ENCODE data around the gene NPPC.

The NPPC gene

DNA sequence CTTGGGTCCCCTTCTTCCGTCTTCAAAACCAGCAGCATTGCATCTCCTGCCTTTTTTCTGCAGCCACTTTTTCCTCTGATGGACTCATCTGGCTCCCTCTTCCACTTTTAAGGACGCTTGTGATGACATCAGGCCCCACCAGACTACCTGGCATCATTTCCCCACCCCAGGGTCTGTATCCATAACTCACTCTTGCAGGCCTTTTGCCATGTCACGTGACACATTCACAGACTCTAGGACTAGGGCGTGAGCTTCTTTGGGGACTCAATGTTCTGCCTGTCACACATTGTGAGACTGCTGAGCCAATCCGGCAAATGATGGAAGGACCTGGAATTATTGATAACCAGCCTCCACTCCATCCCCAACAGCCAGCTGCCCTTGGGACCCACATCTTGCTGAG is 23.6 kb downstream of the NPPC start:
- H3K36me3 ChIP-seq (ENCODE audit: control insufficient read depth, insufficient read depth, low read length): no peaks in the 10 kb centered on the region
- no peaks in the 10 kb centered on the region for H3K27me3 ChIP-seq (ENCODE audit: control insufficient read depth, insufficient read depth, low read length)
- peaks cover 6% of the 10 kb centered on the region; the same call in 1 of the 2 replicates for H3K4me1 ChIP-seq (ENCODE audit: control insufficient read depth, insufficient read depth, low read length)
- H3K9me3 ChIP-seq (ENCODE audit: control insufficient read depth, insufficient read depth, low read depth, low read length): no peaks in the 10 kb centered on the region
- no peak overlapping the region for H3K9ac ChIP-seq (ENCODE audit: low read length)
- no peak overlapping the region for H3K4me3 ChIP-seq (ENCODE audit: low read depth, low read length)
- H3K27ac ChIP-seq (ENCODE audit: low read depth, low read length): no peak overlapping the region

DNA sequence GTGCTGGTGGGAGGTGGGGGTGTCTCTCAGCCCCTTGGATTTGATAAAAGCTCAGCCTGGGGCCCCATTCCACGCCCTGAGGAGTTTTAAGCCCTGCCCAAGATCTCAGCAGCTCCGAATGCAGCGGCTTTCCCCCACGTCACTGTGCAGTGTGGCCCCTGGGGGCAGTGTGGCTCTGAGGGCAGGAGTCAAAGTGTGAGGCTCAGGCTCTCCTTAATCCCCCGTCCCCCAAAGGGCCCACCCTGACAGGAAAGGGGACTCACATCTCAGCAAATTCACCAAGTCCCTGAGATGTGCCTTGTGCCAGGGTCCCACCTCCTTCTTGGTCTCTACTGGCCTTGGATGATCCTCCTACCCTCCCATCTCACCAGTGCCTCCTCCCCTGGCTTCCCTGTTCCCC is 25.2 kb downstream of the NPPC start:
- H3K27me3 ChIP-seq (ENCODE audit: control insufficient read depth, insufficient read depth, low read length): no peaks in the 10 kb centered on the region
- H3K4me3 ChIP-seq (ENCODE audit: low read depth, low read length): no peak overlapping the region
- no peak overlapping the region for H3K9ac ChIP-seq (ENCODE audit: low read length)
- no peak overlapping the region for H3K27ac ChIP-seq (ENCODE audit: low read depth, low read length)
- no peaks in the 10 kb centered on the region for H3K36me3 ChIP-seq (ENCODE audit: control insufficient read depth, insufficient read depth, low read length)
- peaks cover 6% of the 10 kb centered on the region; the same call in 1 of the 2 replicates for H3K4me1 ChIP-seq (ENCODE audit: control insufficient read depth, insufficient read depth, low read length)
- no peaks in the 10 kb centered on the region for H3K9me3 ChIP-seq (ENCODE audit: control insufficient read depth, insufficient read depth, low read depth, low read length)

DNA sequence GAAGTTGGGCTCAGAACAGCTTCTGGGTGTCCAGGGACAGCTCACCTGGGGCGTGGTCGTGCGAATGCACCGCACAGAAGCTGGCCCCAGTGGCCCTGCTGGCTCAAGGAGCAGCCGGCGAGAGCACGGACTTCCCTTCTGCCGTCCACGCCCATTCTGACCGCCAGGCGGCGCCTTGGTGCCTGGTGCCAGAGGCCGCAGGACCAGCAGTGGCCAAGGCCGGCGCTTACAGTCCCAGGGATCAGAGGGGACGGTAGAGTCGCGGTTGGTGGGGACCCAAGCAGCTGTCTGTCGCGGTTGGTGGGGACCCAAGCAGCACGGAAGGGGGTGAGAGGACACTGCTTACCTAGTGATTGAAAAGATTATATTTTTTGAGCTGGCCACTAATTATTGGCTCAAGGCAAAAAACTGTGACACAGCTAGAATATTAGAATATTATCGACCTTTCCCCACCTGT is 25.7 kb downstream of the NPPC start:
- Histone ChIP-seq H3K36me3 (ENCODE audit: control insufficient read depth, insufficient read depth, low read length) (no peaks in the 10 kb centered on the region), H3K4me3 (ENCODE audit: low read depth, low read length) (no peak overlapping the region), H3K9ac (ENCODE audit: low read length) (no peak overlapping the region), H3K27ac (ENCODE audit: low read depth, low read length) (no peak overlapping the region), H3K4me1 (ENCODE audit: control insufficient read depth, insufficient read depth, low read length) (0 out of 2 replicates have a peak, but pooled peaks cover 4% of the 10 kb centered on the region), H3K27me3 (ENCODE audit: control insufficient read depth, insufficient read depth, low read length) (no peaks in the 10 kb centered on the region), H3K9me3 (ENCODE audit: control insufficient read depth, insufficient read depth, low read depth, low read length) (no peaks in the 10 kb centered on the region)

DNA sequence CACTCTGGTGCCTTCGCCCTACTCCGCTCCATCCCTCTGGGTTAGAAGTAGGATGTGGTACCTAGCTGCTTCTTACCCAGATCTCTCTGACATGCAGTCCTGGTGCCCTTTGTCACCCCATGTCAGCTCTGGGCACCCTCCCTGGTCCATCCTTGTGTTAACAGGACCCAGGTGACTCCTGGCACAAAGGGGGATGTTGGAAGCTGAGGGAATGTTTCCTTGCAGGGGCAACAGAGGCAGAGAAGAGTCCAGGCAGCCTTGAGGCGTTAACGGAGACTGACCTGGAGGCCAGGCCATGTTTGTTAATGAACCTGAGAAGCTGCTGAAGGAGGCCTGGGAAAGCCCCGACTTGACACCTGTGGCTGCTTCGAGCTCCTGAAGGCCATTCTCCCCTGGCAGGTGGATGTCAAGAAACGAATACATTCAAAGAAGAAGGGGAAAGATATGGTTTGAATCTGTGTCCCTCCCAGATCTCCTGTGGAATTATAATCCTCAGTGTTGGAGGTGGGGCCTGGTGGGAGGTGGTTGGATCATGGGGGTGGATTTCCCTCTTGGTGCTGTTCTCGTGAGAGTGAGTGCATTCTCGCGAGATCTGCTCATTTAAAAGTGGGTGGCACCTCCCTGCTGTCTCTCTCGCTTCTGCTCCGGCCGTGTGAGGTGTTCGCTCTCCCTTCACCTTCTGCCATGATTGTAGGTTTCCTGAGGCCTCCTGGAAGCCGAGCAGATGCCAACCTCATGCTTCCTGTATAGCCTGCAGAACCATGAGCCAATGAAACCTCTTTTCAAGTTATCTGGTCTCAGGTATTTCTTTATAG is 31.4 kb downstream of the NPPC start:
- Histone ChIP-seq H3K9me3 (ENCODE audit: control insufficient read depth, insufficient read depth, low read depth, low read length) (no peaks in the 10 kb centered on the region), H3K4me1 (ENCODE audit: control insufficient read depth, insufficient read depth, low read length) (no peaks in the 10 kb centered on the region)

DNA sequence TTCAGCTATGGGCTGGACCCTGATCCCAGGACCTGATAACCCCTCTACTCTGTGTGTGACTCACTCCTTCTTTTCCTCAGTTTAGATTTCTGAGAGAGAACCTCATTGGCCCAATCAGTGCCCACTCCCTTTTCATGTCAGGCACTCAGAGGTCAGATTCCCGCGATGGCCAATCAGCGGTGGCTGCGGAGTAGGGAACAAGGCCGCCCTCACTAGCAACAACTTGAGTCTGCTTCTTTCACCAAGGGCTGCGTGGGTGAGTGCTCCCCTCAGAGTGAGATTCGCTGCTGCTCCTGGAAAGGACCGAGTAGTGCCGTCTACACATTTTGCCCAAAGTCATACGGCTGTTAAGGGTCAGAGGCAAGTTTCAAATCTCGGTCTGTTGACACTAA is 34.7 kb downstream of the NPPC start:
- H3K4me3 ChIP-seq (ENCODE audit: low read depth, low read length): no peak overlapping the region
- H3K27ac ChIP-seq (ENCODE audit: low read depth, low read length): no peak overlapping the region
- H3K9ac ChIP-seq (ENCODE audit: low read length): no peak overlapping the region
- no peaks in the 10 kb centered on the region for H3K27me3 ChIP-seq (ENCODE audit: control insufficient read depth, insufficient read depth, low read length)
- no peaks in the 10 kb centered on the region for H3K9me3 ChIP-seq (ENCODE audit: control insufficient read depth, insufficient read depth, low read depth, low read length)
- no peaks in the 10 kb centered on the region for H3K36me3 ChIP-seq (ENCODE audit: control insufficient read depth, insufficient read depth, low read length)
- no peaks in the 10 kb centered on the region for H3K4me1 ChIP-seq (ENCODE audit: control insufficient read depth, insufficient read depth, low read length)

More for the DNA sequence above, 31.4 kb downstream of the NPPC start:
- Histone ChIP-seq H3K36me3 (ENCODE audit: control insufficient read depth, insufficient read depth, low read length) (no peaks in the 10 kb centered on the region), H3K9ac (ENCODE audit: low read length) (no peak overlapping the region), H3K27me3 (ENCODE audit: control insufficient read depth, insufficient read depth, low read length) (no peaks in the 10 kb centered on the region), H3K27ac (ENCODE audit: low read depth, low read length) (no peak overlapping the region), H3K4me3 (ENCODE audit: low read depth, low read length) (no peak overlapping the region)

DNA sequence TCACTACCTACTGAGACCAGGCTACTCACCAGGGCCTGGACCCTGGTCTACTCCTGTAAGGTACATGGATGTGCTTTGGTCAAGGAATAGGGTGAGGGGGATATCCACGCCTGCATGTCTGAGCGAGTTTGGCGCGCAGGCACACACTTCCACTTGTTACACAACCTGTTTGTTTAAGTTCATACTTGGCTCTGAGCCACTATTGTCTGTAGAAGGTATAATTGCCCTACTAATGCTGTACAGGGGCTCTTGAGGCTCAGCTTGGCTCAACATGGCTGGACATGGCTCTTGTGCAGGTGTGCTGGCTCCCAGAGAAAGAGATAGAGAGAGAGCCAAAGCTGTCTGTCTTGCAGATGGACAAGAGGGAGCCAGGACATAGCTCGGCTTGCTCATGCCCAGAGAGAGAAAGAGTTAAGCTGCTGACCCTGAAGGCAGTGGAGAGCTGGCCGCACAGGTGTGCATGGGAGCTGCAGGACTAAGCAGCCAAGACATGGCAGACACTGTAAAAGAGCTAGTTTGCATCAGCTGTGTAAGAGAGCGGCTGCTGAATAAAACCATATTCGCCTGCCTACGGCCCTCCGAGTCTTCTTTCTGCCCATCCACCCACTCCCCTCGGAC is 35.2 kb downstream of the NPPC start:
- Histone ChIP-seq H3K9me3 (ENCODE audit: control insufficient read depth, insufficient read depth, low read depth, low read length) (peaks cover 4% of the 10 kb centered on the region; the same call in 1 of the 2 replicates), H3K27ac (ENCODE audit: low read depth, low read length) (no peak overlapping the region), H3K4me3 (ENCODE audit: low read depth, low read length) (no peak overlapping the region), H3K4me1 (ENCODE audit: control insufficient read depth, insufficient read depth, low read length) (no peaks in the 10 kb centered on the region), H3K27me3 (ENCODE audit: control insufficient read depth, insufficient read depth, low read length) (no peaks in the 10 kb centered on the region), H3K36me3 (ENCODE audit: control insufficient read depth, insufficient read depth, low read length) (no peaks in the 10 kb centered on the region), H3K9ac (ENCODE audit: low read length) (no peak overlapping the region)

DNA sequence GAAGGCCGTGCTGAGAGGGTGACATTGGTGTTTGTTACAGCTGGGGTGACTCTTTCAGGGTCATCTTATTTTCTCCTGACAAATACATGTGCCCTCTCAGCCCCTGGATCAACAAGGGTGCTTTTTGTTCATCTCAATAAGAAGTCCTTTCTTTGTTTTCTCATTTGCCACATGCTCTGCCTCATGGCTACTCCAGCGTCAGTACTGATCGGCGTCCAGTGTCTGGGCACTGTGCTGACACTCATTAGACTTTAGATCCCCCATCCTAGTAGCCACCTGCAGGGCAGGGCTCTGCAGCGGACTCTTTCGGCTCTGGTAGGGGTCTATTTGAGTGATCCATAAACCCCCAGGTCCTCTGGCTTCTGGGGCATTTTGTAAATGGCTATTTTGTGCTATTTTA is 38.4 kb downstream of the NPPC start:
- H3K36me3 ChIP-seq (ENCODE audit: control insufficient read depth, insufficient read depth, low read length): no peaks in the 10 kb centered on the region
- H3K4me1 ChIP-seq (ENCODE audit: control insufficient read depth, insufficient read depth, low read length): no peaks in the 10 kb centered on the region
- no peak overlapping the region for H3K9ac ChIP-seq (ENCODE audit: low read length)
- no peak overlapping the region for H3K4me3 ChIP-seq (ENCODE audit: low read depth, low read length)
- no peaks in the 10 kb centered on the region for H3K27me3 ChIP-seq (ENCODE audit: control insufficient read depth, insufficient read depth, low read length)
- H3K9me3 ChIP-seq (ENCODE audit: control insufficient read depth, insufficient read depth, low read depth, low read length): peaks cover 7% of the 10 kb centered on the region; the same call in 1 of the 2 replicates
- no peak overlapping the region for H3K27ac ChIP-seq (ENCODE audit: low read depth, low read length)

DNA sequence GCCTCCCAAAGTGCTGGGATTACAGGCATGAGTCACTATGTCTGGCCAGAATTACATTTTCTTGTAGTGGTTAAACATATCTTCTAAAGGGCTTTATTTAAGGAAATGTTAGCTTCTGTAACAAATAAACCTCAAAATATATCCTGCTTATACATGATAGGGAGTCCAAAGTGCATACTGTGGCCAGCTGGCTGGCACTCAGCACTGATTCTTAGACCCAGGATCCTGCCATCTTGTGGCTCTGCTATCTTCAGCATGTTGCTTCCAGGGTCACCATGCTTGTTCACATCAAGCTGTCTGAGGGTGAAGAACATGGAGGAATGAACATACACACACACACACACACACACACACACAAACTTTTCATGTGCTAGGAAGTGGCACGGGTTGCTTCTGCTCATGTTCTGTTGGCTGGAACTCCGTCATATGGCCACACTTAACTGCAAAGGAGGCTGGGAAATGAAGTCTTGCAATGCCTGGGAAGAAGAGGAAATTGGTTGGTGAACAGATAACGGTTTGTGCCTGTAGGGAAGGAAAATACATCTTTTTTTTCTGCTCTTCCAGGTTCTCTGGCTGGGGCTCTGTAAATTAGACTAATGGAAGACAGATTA is 40.0 kb downstream of the NPPC start:
- Histone ChIP-seq H3K9ac (ENCODE audit: low read length) (no peak overlapping the region), H3K4me3 (ENCODE audit: low read depth, low read length) (no peak overlapping the region), H3K27me3 (ENCODE audit: control insufficient read depth, insufficient read depth, low read length) (no peaks in the 10 kb centered on the region), H3K4me1 (ENCODE audit: control insufficient read depth, insufficient read depth, low read length) (no peaks in the 10 kb centered on the region), H3K27ac (ENCODE audit: low read depth, low read length) (no peak overlapping the region), H3K36me3 (ENCODE audit: control insufficient read depth, insufficient read depth, low read length) (no peaks in the 10 kb centered on the region), H3K9me3 (ENCODE audit: control insufficient read depth, insufficient read depth, low read depth, low read length) (peaks cover 7% of the 10 kb centered on the region; the same call in 1 of the 2 replicates)

DNA sequence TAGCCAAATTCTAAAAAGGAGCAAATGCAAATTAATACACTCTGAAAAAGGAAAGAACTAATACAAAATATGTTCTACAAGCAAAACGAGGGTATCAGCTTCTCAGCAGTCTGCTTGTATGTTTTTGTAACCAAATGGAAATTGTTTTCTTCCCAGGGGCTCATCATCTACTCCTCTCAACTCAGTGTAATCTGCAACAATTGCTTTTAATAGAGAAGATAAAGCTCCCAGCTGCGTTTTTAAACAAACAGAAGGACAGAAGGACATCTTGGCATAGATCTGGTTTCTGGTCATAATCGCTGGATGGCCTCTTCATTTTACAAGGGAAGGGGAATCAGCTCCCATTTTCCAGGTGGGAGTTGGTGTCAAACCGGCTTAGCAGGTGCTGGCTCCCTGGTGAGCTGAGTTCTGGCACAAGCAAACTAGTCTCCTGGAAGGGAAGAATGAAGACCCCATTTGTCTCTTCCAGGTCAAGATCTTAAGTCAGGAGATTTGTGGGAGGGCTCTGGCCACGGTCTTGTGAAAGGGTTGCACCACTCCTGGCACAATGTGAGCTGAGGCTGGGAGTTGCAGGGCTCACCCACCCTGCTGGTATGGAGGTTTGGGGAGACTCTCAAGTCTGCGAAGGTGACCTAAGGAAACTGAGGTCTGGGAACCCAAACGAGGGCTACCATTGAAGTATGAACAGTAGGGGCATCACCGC is 41.6 kb downstream of the NPPC start:
- Histone ChIP-seq H3K27me3 (ENCODE audit: control insufficient read depth, insufficient read depth, low read length) (no peaks in the 10 kb centered on the region), H3K4me3 (ENCODE audit: low read depth, low read length) (no peak overlapping the region), H3K9me3 (ENCODE audit: control insufficient read depth, insufficient read depth, low read depth, low read length) (peaks cover 7% of the 10 kb centered on the region; the same call in 1 of the 2 replicates), H3K4me1 (ENCODE audit: control insufficient read depth, insufficient read depth, low read length) (no peaks in the 10 kb centered on the region), H3K36me3 (ENCODE audit: control insufficient read depth, insufficient read depth, low read length) (no peaks in the 10 kb centered on the region), H3K27ac (ENCODE audit: low read depth, low read length) (no peak overlapping the region), H3K9ac (ENCODE audit: low read length) (no peak overlapping the region)

DNA sequence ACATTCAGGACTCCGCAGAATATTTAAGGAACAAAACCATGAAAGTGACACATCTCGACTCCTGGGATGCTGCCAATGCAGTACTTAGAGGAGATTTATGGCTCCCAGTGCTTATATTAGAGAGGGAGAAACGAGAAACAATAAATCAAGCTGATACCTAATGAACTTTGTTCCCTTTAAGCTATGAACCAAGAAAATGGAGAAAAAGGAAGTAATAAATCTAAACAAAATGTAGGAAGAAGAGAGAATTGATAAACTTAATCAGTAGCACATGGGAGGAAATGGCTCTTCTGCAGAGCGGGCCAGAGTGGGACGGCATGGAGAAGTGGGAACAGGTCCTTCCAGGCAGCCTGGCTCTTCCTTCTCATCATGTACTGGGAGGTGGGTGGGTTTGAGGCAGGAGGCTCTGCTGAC is 42.7 kb downstream of the NPPC start:
- no peaks in the 10 kb centered on the region for H3K36me3 ChIP-seq (ENCODE audit: control insufficient read depth, insufficient read depth, low read length)
- peaks cover 7% of the 10 kb centered on the region; the same call in 1 of the 2 replicates for H3K9me3 ChIP-seq (ENCODE audit: control insufficient read depth, insufficient read depth, low read depth, low read length)
- no peak overlapping the region for H3K4me3 ChIP-seq (ENCODE audit: low read depth, low read length)
- H3K27ac ChIP-seq (ENCODE audit: low read depth, low read length): no peak overlapping the region
- H3K4me1 ChIP-seq (ENCODE audit: control insufficient read depth, insufficient read depth, low read length): no peaks in the 10 kb centered on the region
- no peaks in the 10 kb centered on the region for H3K27me3 ChIP-seq (ENCODE audit: control insufficient read depth, insufficient read depth, low read length)
- H3K9ac ChIP-seq (ENCODE audit: low read length): no peak overlapping the region
